HepG2 (cell line): ENCODE measurements around the gene G6PD. TPM values are rescaled to one million over a fixed set of nuclear protein-coding genes. Genes with fewer than 3 reads are reported as not detected.
A peak's percentile ranks its signal among the peaks of the same experiment; 100 is the strongest.

ENCODE experiments used
- CCDC6 ChIP-seq: sonication (generic); formaldehyde crosslinking; IDR thresholded peaks from 2 replicates; pipeline ENCODE4 v1.8.1; 2022; ENCODE audit warnings: mild to moderate bottlenecking, missing genetic modification reagents, moderate library complexity
- CREM ChIP-seq, 2 experiments: sonication (generic) in 1 of 2; formaldehyde crosslinking in 1 of 2; IDR thresholded peaks; 2 replicates each; pipeline versions ENCODE4 v1.4.0 to v1.6.1; 2016 to 2020; ENCODE audit warnings: antibody characterized with exemption in 1 of 2, mild to moderate bottlenecking in 1 of 2, missing genetic modification reagents in 1 of 2
- ETV5 ChIP-seq: IDR thresholded peaks from 2 replicates; pipeline ENCODE4 v1.6.1; 2018; ENCODE audit warnings: missing biosample characterization, missing genetic modification reagents, inconsistent platforms, borderline replicate concordance
- MAZ ChIP-seq, 2 experiments: sonication (generic) in 1 of 2; formaldehyde crosslinking in 1 of 2; IDR thresholded peaks; 2 replicates each; pipeline versions ENCODE4 v1.5.0 to v1.6.1; 2012 to 2020; ENCODE audit warnings: low read depth in 2 of 2, mild to moderate bottlenecking in 2 of 2, borderline replicate concordance in 1 of 2, improper control_type of control experiment in 1 of 2, low read length in 1 of 2, missing genetic modification reagents in 1 of 2, moderate library complexity in 1 of 2
- NFKBIZ ChIP-seq: IDR thresholded peaks from 2 replicates; pipeline ENCODE4 v1.6.1; 2018; ENCODE audit warnings: missing genetic modification reagents, missing compliant biosample characterization
- ZFP36 ChIP-seq: fragments of 150-350 bp; IDR thresholded peaks from 2 replicates; pipeline ENCODE4 v1.6.1; 2018; ENCODE audit warnings: borderline replicate concordance, low read length, low read depth; ENCODE audit not compliant: partially characterized antibody
- ZNF180 ChIP-seq: sonication (generic); formaldehyde crosslinking; IDR thresholded peaks from 2 replicates; pipeline ENCODE4 v1.4.0; 2020; ENCODE audit warnings: low read depth, missing genetic modification reagents, borderline replicate concordance
- ZNF256 ChIP-seq: sonication (generic); formaldehyde crosslinking; conservative IDR thresholded peaks from 2 replicates; pipeline ENCODE4 v1.4.0; 2020; ENCODE audit warnings: missing genetic modification reagents
- ZNF264 ChIP-seq: sonication (generic); formaldehyde crosslinking; IDR thresholded peaks from 2 replicates; pipeline ENCODE4 v1.4.0; 2020; ENCODE audit warnings: missing genetic modification reagents
- ZNF333 ChIP-seq: sonication (generic); formaldehyde crosslinking; IDR thresholded peaks from 2 replicates; pipeline ENCODE4 v1.4.0; 2020; ENCODE audit warnings: mild to moderate bottlenecking, missing genetic modification reagents, borderline replicate concordance
- ZNF557 ChIP-seq: sonication (generic); formaldehyde crosslinking; IDR thresholded peaks from 2 replicates; pipeline ENCODE4 v1.4.0; 2020; ENCODE audit warnings: missing genetic modification reagents
- polyA plus RNA-seq, 8 experiments: library from polyadenylated mRNA; depleted of rRNA in 3 of 8; stranded (reverse) in 7 of 8; unstranded in 1 of 8; fragments of >200 nt; fragmentation: Illumina TruSeq in 4 of 8; extraction: Trizol in 4 of 8; gene quantifications; 2 replicates each; pipeline versions ENCODE4 v1.2.1 to v1.2.3, GENCODE V29; 2011 to 2016; ENCODE audit warnings: low read depth in 4 of 8, missing spikeins in 1 of 8, mixed read lengths in 1 of 8; ENCODE audit not compliant: insufficient read depth in 1 of 8
- total RNA-seq, 5 experiments: library from RNA; depleted of rRNA; stranded (reverse); fragments of >200 nt; fragmentation: Illumina TruSeq; extraction: Trizol; gene quantifications; 2 replicates each; pipeline ENCODE4 v1.2.3, GENCODE V29; 2016; ENCODE audit warnings: low read depth in 1 of 5
- TF ChIP-seq, protein P1 (sequence below): sonication (generic); formaldehyde crosslinking; IDR thresholded peaks from 2 replicates; pipeline ENCODE4 v1.4.0; 2020; ENCODE audit warnings: missing genetic modification reagents, borderline replicate concordance
- TF ChIP-seq, protein P2 (sequence below): sonication (generic); formaldehyde crosslinking; IDR thresholded peaks from 2 replicates; pipeline ENCODE4 v1.4.0; 2020; ENCODE audit warnings: missing genetic modification reagents, borderline replicate concordance
- TF ChIP-seq, protein P3 (sequence below): sonication (generic); formaldehyde crosslinking; IDR thresholded peaks from 2 replicates; pipeline ENCODE4 v1.4.0; 2020; ENCODE audit warnings: missing genetic modification reagents

Gene G6PD
- total and polyA plus RNA-seq, 2 of the 13 experiments (the other 11 are each of a cell fraction or from before 2014, with no cell fraction given): 18.8 to 28.8 TPM

DNA sequence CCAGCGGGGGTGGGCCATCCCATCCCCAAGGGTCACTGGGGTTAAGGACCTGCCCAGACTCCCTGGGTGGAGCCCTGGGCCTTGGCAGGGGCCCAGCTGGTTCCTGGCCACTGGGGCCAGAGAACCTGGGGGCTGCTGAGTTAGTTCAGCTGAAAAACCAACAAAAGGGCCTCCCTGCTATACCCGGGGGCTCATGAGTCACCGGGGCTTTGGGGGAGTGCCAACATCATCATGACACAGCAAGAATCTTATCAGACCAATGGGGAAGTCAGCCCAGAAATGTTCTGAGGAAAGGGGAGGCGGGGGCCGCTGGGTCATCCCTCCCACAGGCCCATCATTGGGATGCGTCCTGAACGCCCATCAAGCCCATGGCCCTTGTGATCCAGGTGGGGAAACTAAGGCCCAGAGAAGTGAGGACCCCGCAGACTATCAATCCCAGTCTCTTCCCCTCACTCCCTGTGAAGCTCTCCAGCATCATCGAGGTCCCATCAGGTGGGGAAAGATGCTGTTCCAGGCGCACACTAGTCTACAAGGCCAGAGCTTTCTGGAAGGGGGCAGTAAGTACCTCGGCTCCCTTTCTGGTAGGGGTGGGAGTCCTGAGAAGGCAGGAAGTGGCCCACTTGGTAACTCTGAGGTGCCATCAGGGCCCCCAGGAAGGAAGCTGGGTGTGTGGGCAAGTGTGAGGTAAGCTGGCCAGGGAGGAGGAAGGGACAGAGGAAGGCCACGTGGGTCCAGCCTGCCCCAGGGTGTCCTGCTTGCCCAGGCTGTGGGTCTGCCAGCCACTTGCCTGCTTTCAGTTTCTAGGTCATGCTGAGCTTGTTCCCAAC, 4.5 kb downstream of the G6PD start (continued):
- peak; percentile 21; the same call in 1 of the 2 replicates for TF ChIP-seq MAZ (IDR thresholded peaks at IDR 0.05; ENCODE audit: borderline replicate concordance, low read depth, low read length)
- peak; percentile 56; the same call in 1 of the 2 replicates for TF ChIP-seq MAZ (CRISPR knock-in tag; IDR thresholded peaks at IDR 0.05; ENCODE audit: low read depth)
- TF ChIP-seq CCDC6: 0 out of 2 replicates have a peak, but pooled peaks have one; percentile 30
- peak; percentile 51; the same call in 1 of the 2 replicates for TF ChIP-seq ZNF264
- no peak for TF ChIP-seq ZNF180
- TF ChIP-seq, protein P1, sequence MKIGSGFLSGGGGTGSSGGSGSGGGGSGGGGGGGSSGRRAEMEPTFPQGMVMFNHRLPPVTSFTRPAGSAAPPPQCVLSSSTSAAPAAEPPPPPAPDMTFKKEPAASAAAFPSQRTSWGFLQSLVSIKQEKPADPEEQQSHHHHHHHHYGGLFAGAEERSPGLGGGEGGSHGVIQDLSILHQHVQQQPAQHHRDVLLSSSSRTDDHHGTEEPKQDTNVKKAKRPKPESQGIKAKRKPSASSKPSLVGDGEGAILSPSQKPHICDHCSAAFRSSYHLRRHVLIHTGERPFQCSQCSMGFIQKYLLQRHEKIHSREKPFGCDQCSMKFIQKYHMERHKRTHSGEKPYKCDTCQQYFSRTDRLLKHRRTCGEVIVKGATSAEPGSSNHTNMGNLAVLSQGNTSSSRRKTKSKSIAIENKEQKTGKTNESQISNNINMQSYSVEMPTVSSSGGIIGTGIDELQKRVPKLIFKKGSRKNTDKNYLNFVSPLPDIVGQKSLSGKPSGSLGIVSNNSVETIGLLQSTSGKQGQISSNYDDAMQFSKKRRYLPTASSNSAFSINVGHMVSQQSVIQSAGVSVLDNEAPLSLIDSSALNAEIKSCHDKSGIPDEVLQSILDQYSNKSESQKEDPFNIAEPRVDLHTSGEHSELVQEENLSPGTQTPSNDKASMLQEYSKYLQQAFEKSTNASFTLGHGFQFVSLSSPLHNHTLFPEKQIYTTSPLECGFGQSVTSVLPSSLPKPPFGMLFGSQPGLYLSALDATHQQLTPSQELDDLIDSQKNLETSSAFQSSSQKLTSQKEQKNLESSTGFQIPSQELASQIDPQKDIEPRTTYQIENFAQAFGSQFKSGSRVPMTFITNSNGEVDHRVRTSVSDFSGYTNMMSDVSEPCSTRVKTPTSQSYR: peak; percentile 49; the same call in 1 of the 2 replicates
- TF ChIP-seq ETV5 (CRISPR knock-in tag): peak; percentile 60; the same call in 1 of the 2 replicates
- TF ChIP-seq, protein P2, sequence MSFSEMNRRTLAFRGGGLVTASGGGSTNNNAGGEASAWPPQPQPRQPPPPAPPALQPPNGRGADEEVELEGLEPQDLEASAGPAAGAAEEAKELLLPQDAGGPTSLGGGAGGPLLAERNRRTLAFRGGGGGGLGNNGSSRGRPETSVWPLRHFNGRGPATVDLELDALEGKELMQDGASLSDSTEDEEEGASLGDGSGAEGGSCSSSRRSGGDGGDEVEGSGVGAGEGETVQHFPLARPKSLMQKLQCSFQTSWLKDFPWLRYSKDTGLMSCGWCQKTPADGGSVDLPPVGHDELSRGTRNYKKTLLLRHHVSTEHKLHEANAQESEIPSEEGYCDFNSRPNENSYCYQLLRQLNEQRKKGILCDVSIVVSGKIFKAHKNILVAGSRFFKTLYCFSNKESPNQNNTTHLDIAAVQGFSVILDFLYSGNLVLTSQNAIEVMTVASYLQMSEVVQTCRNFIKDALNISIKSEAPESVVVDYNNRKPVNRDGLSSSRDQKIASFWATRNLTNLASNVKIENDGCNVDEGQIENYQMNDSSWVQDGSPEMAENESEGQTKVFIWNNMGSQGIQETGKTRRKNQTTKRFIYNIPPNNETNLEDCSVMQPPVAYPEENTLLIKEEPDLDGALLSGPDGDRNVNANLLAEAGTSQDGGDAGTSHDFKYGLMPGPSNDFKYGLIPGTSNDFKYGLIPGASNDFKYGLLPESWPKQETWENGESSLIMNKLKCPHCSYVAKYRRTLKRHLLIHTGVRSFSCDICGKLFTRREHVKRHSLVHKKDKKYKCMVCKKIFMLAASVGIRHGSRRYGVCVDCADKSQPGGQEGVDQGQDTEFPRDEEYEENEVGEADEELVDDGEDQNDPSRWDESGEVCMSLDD (CRISPR knock-in tag): peak; percentile 56; the same call in 1 of the 2 replicates
- TF ChIP-seq ZNF256: 0 out of 2 replicates have a peak, but pooled peaks have one; percentile 21
- TF ChIP-seq NFKBIZ: no peak
- 0 out of 2 replicates have a peak, but pooled peaks have one; percentile 38 for TF ChIP-seq ZNF557 (CRISPR knock-in tag)
- no peak for TF ChIP-seq ZNF333 (CRISPR knock-in tag)
- no peak for TF ChIP-seq ZFP36
- peak; percentile 73 for TF ChIP-seq CREM (IDR thresholded peaks at IDR 0.05)
- TF ChIP-seq CREM (CRISPR knock-in tag; IDR thresholded peaks at IDR 0.05): no peak
- TF ChIP-seq, protein P3, sequence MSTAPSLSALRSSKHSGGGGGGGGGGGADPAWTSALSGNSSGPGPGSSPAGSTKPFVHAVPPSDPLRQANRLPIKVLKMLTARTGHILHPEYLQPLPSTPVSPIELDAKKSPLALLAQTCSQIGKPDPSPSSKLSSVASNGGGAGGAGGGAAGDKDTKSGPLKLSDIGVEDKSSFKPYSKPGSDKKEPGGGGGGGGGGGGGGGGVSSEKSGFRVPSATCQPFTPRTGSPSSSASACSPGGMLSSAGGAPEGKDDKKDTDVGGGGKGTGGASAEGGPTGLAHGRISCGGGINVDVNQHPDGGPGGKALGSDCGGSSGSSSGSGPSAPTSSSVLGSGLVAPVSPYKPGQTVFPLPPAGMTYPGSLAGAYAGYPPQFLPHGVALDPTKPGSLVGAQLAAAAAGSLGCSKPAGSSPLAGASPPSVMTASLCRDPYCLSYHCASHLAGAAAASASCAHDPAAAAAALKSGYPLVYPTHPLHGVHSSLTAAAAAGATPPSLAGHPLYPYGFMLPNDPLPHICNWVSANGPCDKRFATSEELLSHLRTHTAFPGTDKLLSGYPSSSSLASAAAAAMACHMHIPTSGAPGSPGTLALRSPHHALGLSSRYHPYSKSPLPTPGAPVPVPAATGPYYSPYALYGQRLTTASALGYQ (CRISPR knock-in tag): 0 out of 2 replicates have a peak, but pooled peaks have one; percentile 49
